H1 (cell line): Measurements from ENCODE around the gene FOSB.

Experiments
- BRCA1 ChIP-seq: IDR thresholded peaks from 2 replicates; pipeline ENCODE4 v1.6.1; 2012; ENCODE audit warnings: low read depth, low read length, improper control_type of control experiment
- EGR1 ChIP-seq: IDR thresholded peaks from 2 replicates; pipeline ENCODE4 v1.6.1; 2011; ENCODE audit warnings: low read depth, low read length, borderline replicate concordance
- EP300 ChIP-seq, 2 experiments: IDR thresholded peaks; 1 replicate in 1 of 2; 2 replicates in 1 of 2; pipeline ENCODE4 v1.6.1; 2011 to 2012; ENCODE audit warnings: low read depth in 2 of 2, low read length in 2 of 2, mild to moderate bottlenecking in 2 of 2, borderline replicate concordance in 1 of 2, inconsistent platforms in 1 of 2, moderate library complexity in 1 of 2
- EZH2 ChIP-seq: fragments of 200-600 bp; sonication (generic); IDR thresholded peaks from 2 replicates; pipeline ENCODE4 v1.7.1; 2012; ENCODE audit warnings: low read depth, mild to moderate bottlenecking, moderate library complexity, low read length, inconsistent platforms; ENCODE audit not compliant: severe bottlenecking
- GABPA ChIP-seq: IDR thresholded peaks from 2 replicates; pipeline ENCODE4 v1.6.1; 2011; ENCODE audit warnings: mild to moderate bottlenecking, low read length, moderate library complexity, borderline replicate concordance; ENCODE audit not compliant: insufficient read depth
- POLR2A ChIP-seq, 2 experiments: IDR thresholded peaks; 1 replicate in 1 of 2; 2 replicates in 1 of 2; pipeline ENCODE4 v1.6.1; 2011; ENCODE audit warnings: low read depth in 2 of 2, low read length in 2 of 2, mild to moderate bottlenecking in 2 of 2; ENCODE audit errors: control extremely low read depth in 1 of 2
- SP1 ChIP-seq: IDR thresholded peaks from 2 replicates; pipeline ENCODE4 v1.6.1; 2011; ENCODE audit warnings: low read depth, low read length
- TAF1 ChIP-seq: IDR thresholded peaks from 2 replicates; pipeline ENCODE4 v1.6.1; 2011; ENCODE audit warnings: mild to moderate bottlenecking, low read depth, low read length
- TAF7 ChIP-seq: optimal IDR thresholded peaks from 2 replicates; pipeline ENCODE3; 2011; ENCODE audit warnings: low read depth, mild to moderate bottlenecking, inconsistent platforms, low read length, moderate library complexity, borderline replicate concordance
- TF ChIP-seq, protein P1 (sequence below), 3 experiments: IDR thresholded peaks; 1 replicate in 2 of 3; 2 replicates in 1 of 3; pipeline versions ENCODE4 v1.5.1 to v1.6.1; 2011; ENCODE audit warnings: low read length in 3 of 3, mild to moderate bottlenecking in 3 of 3, inconsistent platforms in 2 of 3, low read depth in 1 of 3, moderate library complexity in 1 of 3; ENCODE audit not compliant: insufficient read depth in 1 of 3; ENCODE audit errors: control extremely low read depth in 1 of 3

DNA sequence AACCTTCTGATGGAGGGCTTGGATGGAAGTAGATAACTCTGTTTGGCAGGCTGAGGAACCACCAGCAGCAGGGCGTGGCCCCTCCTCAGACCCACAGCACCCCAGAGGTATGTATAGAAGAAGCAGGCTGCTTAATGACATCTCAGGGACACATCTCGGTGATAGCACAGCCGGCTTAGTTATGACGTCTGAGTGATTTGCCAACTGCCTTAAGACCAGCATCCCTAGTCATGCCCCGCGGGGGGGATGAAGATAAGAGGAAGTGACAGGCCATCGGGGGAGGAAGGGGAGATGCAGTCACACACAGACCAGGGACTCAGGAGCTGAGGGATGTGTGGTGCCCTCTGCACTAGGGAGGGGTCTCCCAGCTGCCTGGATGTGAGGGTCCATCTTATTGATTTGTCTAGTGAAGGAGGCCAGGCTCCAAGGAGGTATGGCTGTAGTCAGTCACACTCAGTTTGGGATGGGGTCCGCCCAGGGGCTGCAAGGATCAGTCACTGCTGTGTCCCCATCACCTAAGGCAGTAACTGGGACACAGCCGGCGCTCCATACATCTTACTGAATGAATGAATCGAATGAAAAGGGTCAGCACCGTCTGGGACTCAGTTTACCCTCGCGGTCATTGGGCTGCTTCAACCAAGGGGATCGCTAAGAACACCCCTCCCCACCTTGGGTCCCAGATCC lies 24.9 kb upstream of the FOSB start:
- TF ChIP-seq GABPA (no peak), EGR1 (no peak), TAF7 (no peak), EZH2 (no peak), SP1 (no peak), BRCA1 (no peak), EP300 (IDR thresholded peaks at IDR 0.05; ENCODE audit: borderline replicate concordance in 1 of 2, low read depth in 2 of 2, low read length in 2 of 2) (no peak), TAF1 (no peak), POLR2A (IDR thresholded peaks at IDR 0.05; ENCODE audit: control extremely low read depth in 1 of 2, low read depth in 2 of 2, low read length in 2 of 2) (no peak)
- TF ChIP-seq, protein P1, sequence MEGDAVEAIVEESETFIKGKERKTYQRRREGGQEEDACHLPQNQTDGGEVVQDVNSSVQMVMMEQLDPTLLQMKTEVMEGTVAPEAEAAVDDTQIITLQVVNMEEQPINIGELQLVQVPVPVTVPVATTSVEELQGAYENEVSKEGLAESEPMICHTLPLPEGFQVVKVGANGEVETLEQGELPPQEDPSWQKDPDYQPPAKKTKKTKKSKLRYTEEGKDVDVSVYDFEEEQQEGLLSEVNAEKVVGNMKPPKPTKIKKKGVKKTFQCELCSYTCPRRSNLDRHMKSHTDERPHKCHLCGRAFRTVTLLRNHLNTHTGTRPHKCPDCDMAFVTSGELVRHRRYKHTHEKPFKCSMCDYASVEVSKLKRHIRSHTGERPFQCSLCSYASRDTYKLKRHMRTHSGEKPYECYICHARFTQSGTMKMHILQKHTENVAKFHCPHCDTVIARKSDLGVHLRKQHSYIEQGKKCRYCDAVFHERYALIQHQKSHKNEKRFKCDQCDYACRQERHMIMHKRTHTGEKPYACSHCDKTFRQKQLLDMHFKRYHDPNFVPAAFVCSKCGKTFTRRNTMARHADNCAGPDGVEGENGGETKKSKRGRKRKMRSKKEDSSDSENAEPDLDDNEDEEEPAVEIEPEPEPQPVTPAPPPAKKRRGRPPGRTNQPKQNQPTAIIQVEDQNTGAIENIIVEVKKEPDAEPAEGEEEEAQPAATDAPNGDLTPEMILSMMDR (IDR thresholded peaks at IDR 0.05; ENCODE audit: control extremely low read depth in 1 of 3, insufficient read depth in 1 of 3, low read depth in 1 of 3, low read length in 3 of 3) = no peak
